ENCODE results near the gene CWH43. TPM values are rescaled to one million over a fixed set of nuclear protein-coding genes. Genes with fewer than 3 reads are reported as not detected.

Gene CWH43
- polyA plus RNA-seq, 1 donor from 2014 or later = not detected

DNA sequence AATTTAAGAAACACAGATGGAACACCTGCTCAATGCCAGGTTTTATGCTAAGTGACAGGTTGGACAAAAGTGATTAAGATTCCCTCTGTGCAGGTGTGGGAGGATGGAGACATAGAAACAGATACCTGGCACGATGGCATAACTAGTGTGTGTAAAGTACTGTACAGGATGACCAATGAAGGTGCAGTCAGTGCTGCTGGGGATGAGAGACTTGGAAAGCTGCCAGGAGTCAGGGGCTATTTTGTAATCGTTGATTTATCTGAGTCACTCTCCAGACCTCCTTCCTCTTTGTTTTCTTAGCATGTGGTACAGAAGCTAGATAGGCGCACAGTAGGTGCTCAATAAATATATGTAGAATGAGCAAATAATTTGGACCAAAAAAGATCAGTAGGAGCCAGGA is 58.2 kb downstream of the CWH43 start:
- H3K27me3 ChIP-seq (ENCODE audit: insufficient read depth, low read depth, low read length) = no peaks in the 10 kb centered on the region
- H3K9ac ChIP-seq (ENCODE audit: low read length) = no peak overlapping the region
- H4K20me1 ChIP-seq (ENCODE audit: insufficient read depth) = no peaks in the 10 kb centered on the region
- TF ChIP-seq POLR2AphosphoS5 (IDR thresholded peaks at IDR 0.05) = no peak
- no peak for TF ChIP-seq SMC3 (conservative IDR thresholded peaks at IDR 0.05; ENCODE audit: poor library complexity)
- no peak for TF ChIP-seq RAD21 (conservative IDR thresholded peaks at IDR 0.05)
- no peak for TF ChIP-seq TAF1 (IDR thresholded peaks at IDR 0.05; ENCODE audit: low read depth)
- no peak for TF ChIP-seq EP300 (conservative IDR thresholded peaks at IDR 0.05; ENCODE audit: poor library complexity, severe bottlenecking)
- TF ChIP-seq, protein P1, sequence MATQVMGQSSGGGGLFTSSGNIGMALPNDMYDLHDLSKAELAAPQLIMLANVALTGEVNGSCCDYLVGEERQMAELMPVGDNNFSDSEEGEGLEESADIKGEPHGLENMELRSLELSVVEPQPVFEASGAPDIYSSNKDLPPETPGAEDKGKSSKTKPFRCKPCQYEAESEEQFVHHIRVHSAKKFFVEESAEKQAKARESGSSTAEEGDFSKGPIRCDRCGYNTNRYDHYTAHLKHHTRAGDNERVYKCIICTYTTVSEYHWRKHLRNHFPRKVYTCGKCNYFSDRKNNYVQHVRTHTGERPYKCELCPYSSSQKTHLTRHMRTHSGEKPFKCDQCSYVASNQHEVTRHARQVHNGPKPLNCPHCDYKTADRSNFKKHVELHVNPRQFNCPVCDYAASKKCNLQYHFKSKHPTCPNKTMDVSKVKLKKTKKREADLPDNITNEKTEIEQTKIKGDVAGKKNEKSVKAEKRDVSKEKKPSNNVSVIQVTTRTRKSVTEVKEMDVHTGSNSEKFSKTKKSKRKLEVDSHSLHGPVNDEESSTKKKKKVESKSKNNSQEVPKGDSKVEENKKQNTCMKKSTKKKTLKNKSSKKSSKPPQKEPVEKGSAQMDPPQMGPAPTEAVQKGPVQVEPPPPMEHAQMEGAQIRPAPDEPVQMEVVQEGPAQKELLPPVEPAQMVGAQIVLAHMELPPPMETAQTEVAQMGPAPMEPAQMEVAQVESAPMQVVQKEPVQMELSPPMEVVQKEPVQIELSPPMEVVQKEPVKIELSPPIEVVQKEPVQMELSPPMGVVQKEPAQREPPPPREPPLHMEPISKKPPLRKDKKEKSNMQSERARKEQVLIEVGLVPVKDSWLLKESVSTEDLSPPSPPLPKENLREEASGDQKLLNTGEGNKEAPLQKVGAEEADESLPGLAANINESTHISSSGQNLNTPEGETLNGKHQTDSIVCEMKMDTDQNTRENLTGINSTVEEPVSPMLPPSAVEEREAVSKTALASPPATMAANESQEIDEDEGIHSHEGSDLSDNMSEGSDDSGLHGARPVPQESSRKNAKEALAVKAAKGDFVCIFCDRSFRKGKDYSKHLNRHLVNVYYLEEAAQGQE (IDR thresholded peaks at IDR 0.05; ENCODE audit: borderline replicate concordance) = no peak
- TF ChIP-seq, protein P2, sequence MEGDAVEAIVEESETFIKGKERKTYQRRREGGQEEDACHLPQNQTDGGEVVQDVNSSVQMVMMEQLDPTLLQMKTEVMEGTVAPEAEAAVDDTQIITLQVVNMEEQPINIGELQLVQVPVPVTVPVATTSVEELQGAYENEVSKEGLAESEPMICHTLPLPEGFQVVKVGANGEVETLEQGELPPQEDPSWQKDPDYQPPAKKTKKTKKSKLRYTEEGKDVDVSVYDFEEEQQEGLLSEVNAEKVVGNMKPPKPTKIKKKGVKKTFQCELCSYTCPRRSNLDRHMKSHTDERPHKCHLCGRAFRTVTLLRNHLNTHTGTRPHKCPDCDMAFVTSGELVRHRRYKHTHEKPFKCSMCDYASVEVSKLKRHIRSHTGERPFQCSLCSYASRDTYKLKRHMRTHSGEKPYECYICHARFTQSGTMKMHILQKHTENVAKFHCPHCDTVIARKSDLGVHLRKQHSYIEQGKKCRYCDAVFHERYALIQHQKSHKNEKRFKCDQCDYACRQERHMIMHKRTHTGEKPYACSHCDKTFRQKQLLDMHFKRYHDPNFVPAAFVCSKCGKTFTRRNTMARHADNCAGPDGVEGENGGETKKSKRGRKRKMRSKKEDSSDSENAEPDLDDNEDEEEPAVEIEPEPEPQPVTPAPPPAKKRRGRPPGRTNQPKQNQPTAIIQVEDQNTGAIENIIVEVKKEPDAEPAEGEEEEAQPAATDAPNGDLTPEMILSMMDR (IDR thresholded peaks at IDR 0.05; ENCODE audit: poor library complexity, severe bottlenecking) = no peak
- no peaks in the 10 kb centered on the region for H3K36me3 ChIP-seq (ENCODE audit: insufficient read depth, low read length)
- no peak overlapping the region for H2AFZ ChIP-seq (ENCODE audit: low read depth, low read length)
- H3K27ac ChIP-seq (ENCODE audit: low read length) = no peak overlapping the region
- H3K4me3 ChIP-seq (ENCODE audit: low read length) = no peak overlapping the region
- no peak overlapping the region for H3K4me2 ChIP-seq (ENCODE audit: low read length)
- H3K9me3 ChIP-seq (ENCODE audit: low read length) = no peaks in the 10 kb centered on the region
- H3K79me2 ChIP-seq (replicated peaks; ENCODE audit: insufficient read depth, low read length) = no peaks in the 10 kb centered on the region
- H3F3A ChIP-seq (ENCODE audit: insufficient read depth, low read length, poor library complexity, severe bottlenecking) = no peaks in the 10 kb centered on the region
- no peaks in the 10 kb centered on the region for H3K9me2 ChIP-seq (ENCODE audit: insufficient read depth, low read length)

DNA sequence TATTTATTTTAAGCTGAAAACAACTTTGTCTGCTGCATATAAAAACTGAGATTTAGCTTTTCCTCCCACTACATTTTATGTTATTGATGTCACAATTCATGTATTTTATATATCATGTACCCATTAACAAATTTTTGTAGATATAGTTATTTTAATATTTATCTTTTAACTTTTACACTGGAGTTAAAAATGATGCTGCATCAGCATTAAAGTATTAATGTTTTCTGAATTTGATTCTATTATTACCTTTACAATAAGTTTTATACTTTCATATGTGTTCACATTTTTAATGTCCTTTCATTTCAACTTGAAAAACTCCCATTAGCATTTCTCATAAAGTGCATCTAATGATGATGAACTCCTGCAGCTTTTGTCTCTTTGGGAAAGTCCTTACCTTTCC is 72.2 kb downstream of the CWH43 start:
- no peak overlapping the region for H3K4me2 ChIP-seq (ENCODE audit: low read length)
- no peak overlapping the region for H2AFZ ChIP-seq (ENCODE audit: low read depth, low read length)
- H3K27ac ChIP-seq (ENCODE audit: low read length) = no peak overlapping the region
- TF ChIP-seq TAF1 (IDR thresholded peaks at IDR 0.05; ENCODE audit: low read depth) = no peak
- H3K36me3 ChIP-seq (ENCODE audit: insufficient read depth, low read length) = no peaks in the 10 kb centered on the region
- no peaks in the 10 kb centered on the region for H3K27me3 ChIP-seq (ENCODE audit: insufficient read depth, low read depth, low read length)
- no peaks in the 10 kb centered on the region for H4K20me1 ChIP-seq (ENCODE audit: insufficient read depth)
- no peaks in the 10 kb centered on the region for H3K79me2 ChIP-seq (replicated peaks; ENCODE audit: insufficient read depth, low read length)
- no peak overlapping the region for H3K4me3 ChIP-seq (ENCODE audit: low read length)
- no peaks in the 10 kb centered on the region for H3K9me2 ChIP-seq (ENCODE audit: insufficient read depth, low read length)
- no peaks in the 10 kb centered on the region for H3K9me3 ChIP-seq (ENCODE audit: low read length)
- H3K9ac ChIP-seq (ENCODE audit: low read length) = no peak overlapping the region
- no peaks in the 10 kb centered on the region for H3F3A ChIP-seq (ENCODE audit: insufficient read depth, low read length, poor library complexity, severe bottlenecking)

DNA sequence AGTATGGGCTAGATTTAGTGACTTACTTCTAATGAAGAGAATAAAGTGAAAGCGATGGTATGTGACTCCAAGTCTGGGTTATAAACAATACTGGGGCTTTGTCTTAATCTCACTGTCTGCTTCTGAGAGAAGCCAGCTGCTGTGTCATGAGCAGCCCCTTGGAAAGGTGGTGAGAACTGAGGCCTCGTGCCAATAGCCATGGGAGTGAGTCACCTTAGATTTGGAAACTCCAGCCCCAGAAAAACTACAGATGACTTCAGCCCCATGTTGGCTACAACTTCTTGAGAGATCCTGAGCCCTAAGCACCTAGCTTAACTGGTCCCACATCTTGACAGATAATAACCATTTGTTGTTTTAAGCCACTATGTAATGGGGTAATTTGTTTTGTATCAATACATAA is 77.6 kb downstream of the CWH43 start:
- no peak for TF ChIP-seq EP300 (conservative IDR thresholded peaks at IDR 0.05; ENCODE audit: poor library complexity, severe bottlenecking)
- no peak for TF ChIP-seq MXI1 (conservative IDR thresholded peaks at IDR 0.05; ENCODE audit: poor library complexity, severe bottlenecking)
- TF ChIP-seq, protein P1 (IDR thresholded peaks at IDR 0.05; ENCODE audit: borderline replicate concordance) = no peak
- TF ChIP-seq, protein P2 (IDR thresholded peaks at IDR 0.05; ENCODE audit: poor library complexity, severe bottlenecking) = no peak
- no peak for TF ChIP-seq SMC3 (conservative IDR thresholded peaks at IDR 0.05; ENCODE audit: poor library complexity)
- TF ChIP-seq POLR2AphosphoS5 (IDR thresholded peaks at IDR 0.05) = no peak
- no peak for TF ChIP-seq EZH2 (IDR thresholded peaks at IDR 0.05; ENCODE audit: borderline replicate concordance, insufficient read depth, low read length, poor library complexity, severe bottlenecking)
- no peak for TF ChIP-seq TAF1 (IDR thresholded peaks at IDR 0.05; ENCODE audit: low read depth)
- TF ChIP-seq RAD21 (conservative IDR thresholded peaks at IDR 0.05) = no peak
- H3F3A ChIP-seq (ENCODE audit: insufficient read depth, low read length, poor library complexity, severe bottlenecking) = no peaks in the 10 kb centered on the region
- no peak overlapping the region for H3K27ac ChIP-seq (ENCODE audit: low read length)
- no peak overlapping the region for H3K9ac ChIP-seq (ENCODE audit: low read length)
- no peaks in the 10 kb centered on the region for H3K9me2 ChIP-seq (ENCODE audit: insufficient read depth, low read length)
- no peak overlapping the region for H2AFZ ChIP-seq (ENCODE audit: low read depth, low read length)
- no peak overlapping the region for H3K4me2 ChIP-seq (ENCODE audit: low read length)
- no peaks in the 10 kb centered on the region for H3K36me3 ChIP-seq (ENCODE audit: insufficient read depth, low read length)
- H4K20me1 ChIP-seq (ENCODE audit: insufficient read depth) = no peaks in the 10 kb centered on the region
- H3K4me3 ChIP-seq (ENCODE audit: low read length) = no peak overlapping the region
- H3K27me3 ChIP-seq (ENCODE audit: insufficient read depth, low read depth, low read length) = no peaks in the 10 kb centered on the region
- peaks cover 16% of the 10 kb centered on the region for H3K9me3 ChIP-seq (ENCODE audit: low read length)
- no peaks in the 10 kb centered on the region for H3K79me2 ChIP-seq (replicated peaks; ENCODE audit: insufficient read depth, low read length)

All from neural cell (in vitro differentiated cells).